TTC549 (cell line): Measurements from ENCODE around the gene CRYBG1.
"Not testable (repeated sequence)": the region's sequence is repeated elsewhere in the genome, so short reads cannot be mapped to it uniquely, and the experiment has no call there.

Experiments used
- FAIRE-seq: peaks from 2 replicates; lab custom pipeline; 2012; peaks lifted over from hg19 to GRCh38; lab: Jason Lieb, UNC

The CRYBG1 gene

DNA sequence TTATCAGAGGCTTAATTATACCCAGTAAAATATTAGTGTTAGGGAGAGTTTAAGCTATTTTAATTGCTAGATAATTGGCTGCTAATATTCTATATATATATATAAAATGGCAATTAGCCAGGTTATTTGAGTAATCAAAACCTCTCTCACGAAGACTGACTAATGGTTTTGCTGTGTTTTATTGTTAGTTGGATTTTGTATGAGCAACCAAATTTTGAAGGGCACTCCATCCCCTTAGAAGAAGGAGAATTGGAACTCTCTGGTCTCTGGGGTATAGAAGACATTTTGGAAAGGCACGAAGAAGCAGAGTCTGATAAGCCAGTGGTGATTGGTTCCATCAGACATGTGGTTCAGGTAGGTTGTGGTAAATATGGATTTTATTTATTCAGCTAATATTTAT, 166.6 kb downstream of the CRYBG1 start:
- no peak for FAIRE-seq

DNA sequence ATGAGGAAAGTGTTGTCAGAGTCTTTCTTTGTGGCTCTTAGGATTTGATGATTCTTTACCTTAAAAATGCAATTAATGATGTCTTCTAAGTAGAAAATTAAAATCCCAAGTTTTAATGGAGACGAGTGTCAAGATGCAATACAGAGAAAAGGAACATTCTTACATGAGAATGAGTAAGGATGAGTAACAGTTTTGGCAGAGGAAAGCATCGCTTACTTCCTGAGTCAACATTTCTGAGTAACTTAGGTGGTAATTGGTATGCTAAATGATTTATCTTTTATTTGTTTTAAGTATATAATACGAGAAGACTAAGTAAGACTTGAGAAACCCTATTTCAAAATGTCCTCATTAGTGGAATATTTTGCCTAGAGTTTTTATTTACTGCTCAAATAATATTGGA, 167.5 kb downstream of the CRYBG1 start:
- no peak for FAIRE-seq

DNA sequence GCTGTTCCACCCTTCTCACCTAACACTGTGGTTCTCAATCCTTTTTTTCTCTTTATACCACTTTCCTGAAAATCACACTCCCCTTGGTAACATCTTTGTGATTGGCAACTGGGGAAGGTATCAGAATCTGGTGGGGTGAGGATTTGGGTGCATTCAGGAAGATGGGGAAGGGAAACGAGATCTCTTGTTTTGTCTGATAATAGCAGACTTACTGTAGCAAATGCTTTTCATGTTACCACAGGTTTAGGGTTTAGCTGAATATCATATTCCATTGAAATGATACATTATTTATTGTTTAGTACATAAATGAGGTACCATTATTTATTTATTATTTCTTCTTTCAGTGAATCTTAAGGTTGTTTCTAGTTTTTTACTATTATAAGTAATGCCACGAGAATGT, 168.0 kb downstream of the CRYBG1 start:
- no peak for FAIRE-seq

DNA sequence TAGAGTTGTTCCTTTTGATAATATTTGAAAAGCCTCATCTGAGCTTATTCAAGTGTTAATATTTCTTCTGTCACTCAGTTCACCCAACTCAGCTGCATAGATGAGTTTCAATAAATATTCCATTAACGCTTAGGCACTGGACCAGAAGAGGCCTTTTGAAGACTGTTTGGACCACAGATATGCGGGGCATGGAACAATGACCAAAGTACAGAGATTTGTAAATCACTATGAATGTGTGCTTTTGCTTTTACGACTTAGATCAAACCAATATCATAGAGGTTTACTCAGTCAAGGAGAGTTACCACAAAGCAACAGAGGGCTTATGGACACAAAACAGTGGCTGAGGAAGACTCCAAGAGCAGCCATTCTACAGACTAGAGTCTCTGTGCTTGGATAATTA, 168.9 kb downstream of the CRYBG1 start:
- FAIRE-seq, result no peak

GRCh38 chr6:106530026-106530425, 169.5 kb downstream of the CRYBG1 start:
- FAIRE-seq, result no peak

GRCh38 chr6:106530502-106530901, 170.0 kb downstream of the CRYBG1 start:
- no peak for FAIRE-seq

DNA sequence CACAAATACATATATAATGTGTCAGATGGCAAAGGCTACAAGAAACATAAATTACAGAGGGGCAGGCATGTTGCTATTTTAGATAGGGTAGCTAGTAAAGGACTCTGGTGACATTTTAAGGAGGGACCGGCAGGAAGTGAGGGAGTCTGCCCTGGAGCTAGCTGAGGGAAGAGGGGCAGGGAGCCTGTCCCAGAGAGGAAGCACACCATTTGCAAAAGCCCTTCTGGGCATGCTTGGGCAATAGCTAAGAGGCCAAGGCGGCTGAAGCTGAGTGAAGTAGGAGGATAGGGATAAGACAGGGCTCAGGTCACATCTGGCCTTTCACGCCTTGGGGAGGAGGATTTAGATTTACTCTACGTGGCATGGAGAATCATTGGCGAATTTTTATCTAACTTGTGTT, 172.5 kb downstream of the CRYBG1 start:
- FAIRE-seq, result no peak

DNA sequence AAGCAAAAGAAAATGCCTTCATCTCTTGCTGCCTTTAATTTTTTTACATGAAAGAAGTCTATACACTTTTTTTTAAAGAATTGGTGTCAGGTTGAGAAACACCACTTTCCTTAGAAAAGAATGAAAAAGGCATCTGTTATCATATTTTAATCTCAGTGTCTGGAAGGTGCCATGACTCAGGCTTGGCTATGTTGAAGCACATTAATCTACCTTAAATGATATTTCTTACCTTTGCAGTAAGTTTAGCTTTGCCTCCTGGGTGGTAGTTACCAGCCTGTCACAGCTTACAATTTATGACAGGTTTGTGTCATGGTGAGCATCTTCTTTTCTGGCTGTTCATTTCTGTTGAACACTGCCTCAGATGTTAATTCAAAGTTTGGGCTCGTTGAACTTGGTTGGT, 173.5 kb downstream of the CRYBG1 start:
- no peak for FAIRE-seq

DNA sequence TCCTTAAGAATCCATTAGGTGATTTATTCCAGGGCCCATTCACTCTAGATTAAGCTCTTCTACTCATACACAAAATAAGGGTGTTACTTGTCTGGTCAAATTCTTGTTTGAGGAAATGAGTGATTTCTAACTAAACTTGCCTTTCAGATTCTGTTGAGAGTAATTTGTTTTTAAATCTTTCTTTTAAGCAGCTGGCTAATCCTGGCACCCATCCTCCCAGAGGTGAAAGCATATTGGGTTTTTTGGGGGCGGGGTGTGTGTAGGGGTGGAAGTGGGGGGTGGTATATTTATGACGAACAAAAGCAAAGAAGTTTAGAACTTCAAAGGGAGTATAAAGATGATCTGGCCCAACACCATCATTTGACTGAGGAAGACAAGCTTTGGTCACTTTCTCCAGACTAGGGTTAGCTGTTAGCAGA, 174.1 kb downstream of the CRYBG1 start:
- no peak for FAIRE-seq

- no peak for FAIRE-seq
Observed at GRCh38 chr6:106535012-106535411, 174.5 kb downstream of the CRYBG1 start.

- no peak for FAIRE-seq
Observed at GRCh38 chr6:106536357-106536756, 175.8 kb downstream of the CRYBG1 start.

DNA sequence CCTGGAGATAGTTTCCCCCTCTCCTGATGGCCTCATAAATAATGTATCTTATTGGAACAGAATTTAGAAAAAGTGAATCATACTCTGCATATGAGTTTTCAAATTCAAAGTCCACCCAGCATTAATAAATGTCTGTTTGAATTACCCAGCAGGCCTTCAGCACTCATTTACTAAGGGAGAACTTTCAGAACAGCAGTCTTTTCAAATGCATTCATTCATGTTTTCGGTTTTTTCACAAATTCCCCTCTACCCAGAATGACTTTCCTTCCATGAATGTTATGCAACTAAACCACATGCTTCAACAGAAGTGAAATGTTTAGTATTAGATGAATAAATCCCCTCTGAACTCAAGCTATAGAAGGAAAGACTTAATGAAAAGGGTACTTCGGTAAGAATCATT, 176.3 kb downstream of the CRYBG1 start:
- FAIRE-seq, result no peak

DNA sequence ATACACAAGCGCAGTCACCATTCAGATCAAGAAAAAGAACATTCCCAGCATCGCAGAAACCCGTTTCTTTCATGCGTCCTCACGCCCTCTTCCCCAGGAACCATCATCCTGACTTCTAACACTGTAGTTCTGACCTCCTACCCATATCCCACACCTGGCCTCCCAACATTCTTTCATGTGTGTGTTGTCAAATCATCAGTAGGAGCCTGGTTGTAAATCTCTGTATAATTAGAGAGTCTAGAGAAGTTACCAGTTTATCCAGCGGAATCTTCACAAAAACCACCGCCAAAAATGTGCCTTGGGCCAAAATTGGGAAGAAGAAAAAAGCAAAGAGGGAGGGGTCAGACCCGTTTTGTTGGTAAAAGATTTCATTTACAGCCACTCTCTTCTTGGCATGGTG, 177.1 kb downstream of the CRYBG1 start:
- FAIRE-seq, result no peak

DNA sequence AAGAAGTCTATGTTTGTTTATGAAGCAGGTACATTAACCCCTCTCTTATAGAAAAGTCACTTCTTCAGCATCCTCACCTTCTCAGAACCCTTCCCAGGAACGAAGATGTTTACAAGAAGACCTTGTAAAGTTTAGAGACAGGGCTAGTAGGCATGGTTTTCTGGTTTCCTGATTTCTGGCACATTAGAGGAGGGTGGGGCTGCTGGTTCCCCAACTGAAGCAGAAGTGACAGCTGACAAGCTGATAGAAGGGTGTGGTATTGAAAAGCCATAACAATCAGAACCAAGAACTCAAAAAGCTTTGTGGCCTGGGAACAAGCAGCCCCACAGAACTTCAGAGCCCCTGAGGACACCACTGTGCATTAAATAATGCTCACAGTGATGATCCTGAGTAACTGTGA, 177.6 kb downstream of the CRYBG1 start:
- FAIRE-seq, result no peak

- no peak for FAIRE-seq
Observed at GRCh38 chr6:106539936-106540335, 179.4 kb downstream of the CRYBG1 start.

GRCh38 chr6:106540432-106540831, 179.9 kb downstream of the CRYBG1 start:
- FAIRE-seq, result no peak

- FAIRE-seq, result no peak
Observed at GRCh38 chr6:106540907-106541306, 180.4 kb downstream of the CRYBG1 start.

DNA sequence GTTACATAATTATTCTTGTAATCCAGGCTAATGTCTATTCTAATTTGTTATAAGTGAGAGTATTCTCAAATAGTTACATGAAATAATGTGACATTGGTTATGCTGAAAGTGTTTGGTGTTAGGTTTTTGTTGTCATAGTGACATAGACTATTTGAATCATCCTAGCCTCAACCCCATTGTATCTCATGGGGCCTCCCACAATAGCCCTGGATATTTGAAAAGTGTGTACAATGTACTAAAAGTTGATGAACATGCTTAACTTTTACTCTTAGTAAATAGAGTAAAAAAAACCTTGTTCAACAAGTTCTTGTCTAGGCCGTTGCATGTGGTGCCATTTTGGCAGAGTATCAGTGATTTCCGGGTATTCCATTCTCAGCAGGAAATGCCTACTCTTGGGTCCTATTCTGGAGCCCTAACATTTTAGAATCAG, 185.8 kb downstream of the CRYBG1 start:
- FAIRE-seq, result no peak

- FAIRE-seq, result no peak
Observed at GRCh38 chr6:106546691-106547414, 186.3 kb downstream of the CRYBG1 start.

DNA sequence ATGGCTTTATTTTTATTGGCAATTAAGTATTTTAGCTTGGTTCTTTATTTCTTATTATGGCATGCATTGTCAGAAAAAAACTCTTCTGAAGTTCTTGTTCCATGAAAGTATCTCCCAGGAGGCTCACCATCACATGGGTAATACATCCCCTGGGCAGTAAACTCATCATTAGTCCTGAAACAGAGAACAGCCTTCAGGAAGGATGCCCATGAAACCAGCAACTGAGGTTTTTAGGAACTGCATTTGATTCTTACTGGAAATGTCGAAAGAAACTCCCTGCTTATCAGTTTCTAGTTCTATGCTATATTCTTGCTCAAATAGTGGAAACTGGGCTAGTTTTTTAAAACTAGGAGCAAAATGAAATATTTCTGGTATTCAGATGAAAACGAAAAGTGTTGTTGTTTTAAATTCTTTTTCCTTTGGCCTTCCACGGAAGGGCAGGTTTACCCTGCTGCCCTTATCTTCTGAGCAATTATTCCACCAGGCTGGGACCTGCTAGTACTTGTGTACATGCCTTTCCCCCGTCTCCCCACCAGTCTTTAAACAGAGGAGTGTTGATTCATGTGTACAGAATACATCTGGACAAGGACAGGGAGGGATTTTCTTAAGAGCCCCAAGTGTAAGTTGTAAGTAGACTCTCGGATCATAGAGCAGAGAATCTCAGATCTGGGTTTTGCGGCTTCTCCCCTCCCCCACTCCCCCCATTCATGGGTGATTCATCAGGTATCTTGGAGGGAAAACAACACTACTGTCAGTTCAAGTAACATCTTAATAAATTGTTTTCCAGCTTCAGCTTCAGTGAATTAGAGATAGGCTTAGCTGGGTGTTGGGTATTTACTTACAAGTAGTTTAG, 187.3 kb downstream of the CRYBG1 start:
- FAIRE-seq, result no peak

DNA sequence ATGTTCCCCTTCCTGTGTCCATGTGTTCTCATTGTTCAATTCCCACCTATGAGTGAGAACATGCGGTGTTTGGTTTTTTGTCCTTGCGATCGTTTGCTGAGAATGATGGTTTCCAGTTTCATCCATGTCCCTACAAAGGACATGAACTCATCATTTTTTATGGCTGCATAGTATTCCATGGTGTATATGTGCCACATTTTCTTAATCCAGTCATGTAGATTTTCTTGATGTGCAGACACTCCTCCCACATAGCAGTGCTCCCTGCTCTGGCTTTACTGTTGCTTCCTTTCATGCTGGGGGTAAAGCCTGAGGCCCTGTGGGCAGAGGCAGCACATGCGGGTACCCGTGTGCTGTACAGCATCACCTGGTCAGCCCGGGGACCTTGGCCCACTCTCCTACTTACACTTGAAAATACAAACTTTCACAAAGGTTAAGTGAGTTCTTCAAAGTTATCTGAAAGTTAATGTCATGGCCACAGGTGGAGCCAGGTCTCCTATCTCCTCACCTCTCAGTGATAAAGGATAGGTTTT, 188.5 kb downstream of the CRYBG1 start:
- not testable (repeated sequence) for FAIRE-seq

DNA sequence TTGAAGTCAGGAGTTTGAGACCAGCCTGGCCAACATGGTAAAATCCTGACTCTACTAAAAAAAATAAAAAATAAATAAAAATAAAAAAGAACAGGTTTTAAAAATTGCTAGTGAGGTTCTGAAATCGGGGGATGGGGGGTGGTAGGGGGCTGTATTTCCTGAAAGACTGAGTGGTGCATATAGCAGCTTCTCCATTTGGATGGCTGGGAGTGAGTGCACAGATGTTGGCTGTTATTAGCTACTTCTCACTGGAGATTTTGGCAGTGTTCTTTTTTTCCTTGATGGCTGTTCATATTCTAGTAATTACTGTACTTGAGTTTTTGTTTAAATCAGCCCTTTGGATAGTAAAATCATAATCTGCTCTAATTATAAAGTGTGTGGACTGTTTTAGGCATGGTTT, 189.0 kb downstream of the CRYBG1 start:
- FAIRE-seq, result no peak

DNA sequence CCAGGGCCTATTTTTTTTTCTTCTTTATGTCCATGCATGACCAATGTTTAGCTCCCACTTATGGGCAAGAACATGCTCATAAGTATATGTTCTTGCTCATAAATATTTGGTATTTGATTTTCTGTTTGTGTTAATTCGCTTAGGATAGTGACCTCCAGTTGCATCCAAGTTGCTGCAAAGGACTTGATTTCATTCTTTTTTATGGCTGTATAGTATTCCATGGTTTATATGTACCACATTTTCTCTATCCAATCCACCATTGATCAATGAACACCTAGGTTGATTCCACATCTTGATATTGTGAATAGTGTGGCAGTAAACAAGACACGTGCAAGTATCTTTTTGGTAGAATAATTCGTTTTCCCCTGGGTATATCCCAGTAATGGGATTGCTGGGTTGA, 190.6 kb downstream of the CRYBG1 start:
- FAIRE-seq, result no peak
